ENCODE data around the gene CACNB2.

GRCh38 chr10:18414061-18414460 lies 273.8 kb downstream of the CACNB2 start:
- TF ChIP-seq, protein P1, sequence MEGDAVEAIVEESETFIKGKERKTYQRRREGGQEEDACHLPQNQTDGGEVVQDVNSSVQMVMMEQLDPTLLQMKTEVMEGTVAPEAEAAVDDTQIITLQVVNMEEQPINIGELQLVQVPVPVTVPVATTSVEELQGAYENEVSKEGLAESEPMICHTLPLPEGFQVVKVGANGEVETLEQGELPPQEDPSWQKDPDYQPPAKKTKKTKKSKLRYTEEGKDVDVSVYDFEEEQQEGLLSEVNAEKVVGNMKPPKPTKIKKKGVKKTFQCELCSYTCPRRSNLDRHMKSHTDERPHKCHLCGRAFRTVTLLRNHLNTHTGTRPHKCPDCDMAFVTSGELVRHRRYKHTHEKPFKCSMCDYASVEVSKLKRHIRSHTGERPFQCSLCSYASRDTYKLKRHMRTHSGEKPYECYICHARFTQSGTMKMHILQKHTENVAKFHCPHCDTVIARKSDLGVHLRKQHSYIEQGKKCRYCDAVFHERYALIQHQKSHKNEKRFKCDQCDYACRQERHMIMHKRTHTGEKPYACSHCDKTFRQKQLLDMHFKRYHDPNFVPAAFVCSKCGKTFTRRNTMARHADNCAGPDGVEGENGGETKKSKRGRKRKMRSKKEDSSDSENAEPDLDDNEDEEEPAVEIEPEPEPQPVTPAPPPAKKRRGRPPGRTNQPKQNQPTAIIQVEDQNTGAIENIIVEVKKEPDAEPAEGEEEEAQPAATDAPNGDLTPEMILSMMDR (IDR thresholded peaks at IDR 0.05): no peak
- TF ChIP-seq GTF2I (CRISPR knock-in tag; conservative IDR thresholded peaks at IDR 0.05): no peak
- no peak for TF ChIP-seq ZNF317 (CRISPR knock-in tag; IDR thresholded peaks at IDR 0.05; ENCODE audit: borderline replicate concordance, low read depth)
- no peak for TF ChIP-seq ETV6 (CRISPR knock-in tag; IDR thresholded peaks at IDR 0.05)
- TF ChIP-seq CBFB (CRISPR knock-in tag; IDR thresholded peaks at IDR 0.05; ENCODE audit: low read depth): no peak
- no peak for TF ChIP-seq ELF4 (CRISPR knock-in tag; IDR thresholded peaks at IDR 0.05; ENCODE audit: low read depth)
- no peak for TF ChIP-seq SP1 (CRISPR knock-in tag; conservative IDR thresholded peaks at IDR 0.05)
- TF ChIP-seq NR3C1 (CRISPR knock-in tag; conservative IDR thresholded peaks at IDR 0.05; ENCODE audit: low read depth): no peak
